Keratinocyte (primary cell): Measurements from ENCODE around the gene ZBTB21.

Source experiments
- CTCF ChIP-seq, 3 experiments: IDR thresholded peaks in 1 of 3; conservative IDR thresholded peaks in 1 of 3; optimal IDR thresholded peaks in 1 of 3; 2 replicates in 2 of 3; 3 replicates in 1 of 3; pipeline versions ENCODE3 to v1.5.1; 2011; ENCODE audit warnings: low read length in 3 of 3, mild to moderate bottlenecking in 3 of 3, moderate library complexity in 2 of 3, control low read depth in 1 of 3, inconsistent platforms in 1 of 3; ENCODE audit not compliant: insufficient read depth in 2 of 3; ENCODE audit errors: extremely low read depth in 1 of 3
- EZH2 ChIP-seq: IDR thresholded peaks from one replicate; pipeline ENCODE4 v1.6.1; 2012; ENCODE audit warnings: inconsistent platforms, mild to moderate bottlenecking, low read length, moderate library complexity

GRCh38 chr21:41965461-41966013 is 44.6 kb downstream of the ZBTB21 start:
- no peak for TF ChIP-seq EZH2
- no peak for TF ChIP-seq CTCF (optimal IDR thresholded peaks at IDR 0.05 in 1 of 3, IDR thresholded peaks at IDR 0.05 in 1 of 3, conservative IDR thresholded peaks at IDR 0.05 in 1 of 3; ENCODE audit: extremely low read depth in 1 of 3, insufficient read depth in 2 of 3, low read length in 3 of 3)
